ENCODE measurements around the gene ANKRD13B. TPM values are rescaled to one million over a fixed set of nuclear protein-coding genes. Genes with fewer than 3 reads are reported as not detected.
A peak's percentile ranks its signal among the peaks of the same experiment; 100 is the strongest.

The ANKRD13B gene
- total RNA-seq, 1 experiment from 2014 or later: 45.5 TPM

- no peak for ATAC-seq
- DNase-seq (ENCODE audit: low spot score): no peak
- CTCF ChIA-PET: interaction anchor here (1.3 kb wide), 1 partner anchor 12 kb away, joined by 3 read pairs; no protein-coding TSS in a partner anchor
- 0 out of 2 replicates have a peak, but pooled peaks cover 2% of the 10 kb centered on the region for H3K4me1 Mint-ChIP-seq
- H3K27ac Mint-ChIP-seq: no peak overlapping the region
- no peaks in the 10 kb centered on the region for H3K36me3 Mint-ChIP-seq
- H3K9me3 Mint-ChIP-seq: no peaks in the 10 kb centered on the region; the same call in 1 of the 2 replicates
- TF ChIP-seq GABPB1 (CRISPR knock-in tag; IDR thresholded peaks at IDR 0.05) (peak; percentile 73), ZNF317 (CRISPR knock-in tag; IDR thresholded peaks at IDR 0.05; ENCODE audit: borderline replicate concordance, low read depth) (no peak), ZNF416 (CRISPR knock-in tag; IDR thresholded peaks at IDR 0.05) (no peak)
- POLR2A ChIA-PET: no interaction called here
- no peak overlapping the region for H3K4me3 Mint-ChIP-seq
- H3K27me3 Mint-ChIP-seq (ENCODE audit: low read depth): no peaks in the 10 kb centered on the region; the same call in 1 of the 2 replicates
These were observed 37.1 kb upstream of the ANKRD13B start for GRCh38 chr17:29555840-29556239.

GRCh38 chr17:29557085-29557738 is 35.7 kb upstream of the ANKRD13B start:
- TF ChIP-seq HMGA2 (CRISPR knock-in tag; IDR thresholded peaks at IDR 0.05): no peak
- no peak for TF ChIP-seq SMAD4 (CRISPR knock-in tag; IDR thresholded peaks at IDR 0.05)
- TF ChIP-seq EMX1 (CRISPR knock-in tag; IDR thresholded peaks at IDR 0.05): no peak
- no peak for TF ChIP-seq FOXP4 (CRISPR knock-in tag; IDR thresholded peaks at IDR 0.05)
- no peak for TF ChIP-seq SP1 (CRISPR knock-in tag; conservative IDR thresholded peaks at IDR 0.05)
- TF ChIP-seq PREB (CRISPR knock-in tag; IDR thresholded peaks at IDR 0.05; ENCODE audit: borderline replicate concordance): no peak
- no peak for TF ChIP-seq ZNF416 (CRISPR knock-in tag; IDR thresholded peaks at IDR 0.05)
- TF ChIP-seq ZNF219 (CRISPR knock-in tag; IDR thresholded peaks at IDR 0.05; ENCODE audit: borderline replicate concordance): no peak
- TF ChIP-seq MAX (CRISPR knock-in tag; IDR thresholded peaks at IDR 0.05): no peak
- no peak for TF ChIP-seq GRHL2 (CRISPR knock-in tag; IDR thresholded peaks at IDR 0.05; ENCODE audit: insufficient replicate concordance, severe bottlenecking)
- no peak for TF ChIP-seq E2F5 (CRISPR knock-in tag; IDR thresholded peaks at IDR 0.05)
- no peak for TF ChIP-seq ZMAT4 (CRISPR knock-in tag; IDR thresholded peaks at IDR 0.05)
- TF ChIP-seq E2F4 (CRISPR knock-in tag; IDR thresholded peaks at IDR 0.05; ENCODE audit: borderline replicate concordance, low read depth): no peak
- H3K36me3 Mint-ChIP-seq: no peaks in the 10 kb centered on the region

GRCh38 chr17:29557739-29558116 is 35.2 kb upstream of the ANKRD13B start:
- H3K27me3 Mint-ChIP-seq (ENCODE audit: low read depth): peaks cover 2% of the 10 kb centered on the region
- CTCF ChIA-PET: no interaction called here
- no peak overlapping the region for H3K27ac Mint-ChIP-seq
- TF ChIP-seq ATF2 (CRISPR knock-in tag; IDR thresholded peaks at IDR 0.05; ENCODE audit: borderline replicate concordance, low read depth) (no peak), MXD4 (CRISPR knock-in tag; IDR thresholded peaks at IDR 0.05; ENCODE audit: borderline replicate concordance) (no peak), SMAD3 (CRISPR knock-in tag; IDR thresholded peaks at IDR 0.05; ENCODE audit: borderline replicate concordance) (no peak), ZBTB43 (CRISPR knock-in tag; IDR thresholded peaks at IDR 0.05) (no peak), TCF7 (CRISPR knock-in tag; IDR thresholded peaks at IDR 0.05; ENCODE audit: low read depth) (no peak)

More at GRCh38 chr17:29557085-29557738, 35.7 kb upstream of the ANKRD13B start:
- DNase-seq (ENCODE audit: low spot score) (no peak), ATAC-seq (no peak)
- Mint-ChIP-seq H3K4me1 (0 out of 2 replicates have a peak, but pooled peaks cover 2% of the 10 kb centered on the region), H3K27me3 (ENCODE audit: low read depth) (no peaks in the 10 kb centered on the region; the same call in none of the 2 replicates), H3K27ac (no peak overlapping the region), H3K4me3 (no peak overlapping the region), H3K9me3 (no peaks in the 10 kb centered on the region)
- ChIA-PET POLR2A (no interaction called here), CTCF (interaction anchor here (1.0 kb wide), 1 partner anchor 187 kb away, joined by 3 read pairs; no protein-coding TSS in a partner anchor)

More at GRCh38 chr17:29557739-29558116, 35.2 kb upstream of the ANKRD13B start:
- ATAC-seq (no peak), DNase-seq (ENCODE audit: low spot score) (no peak)
- no peaks in the 10 kb centered on the region for H3K9me3 Mint-ChIP-seq
- H3K36me3 Mint-ChIP-seq: no peaks in the 10 kb centered on the region
- H3K4me3 Mint-ChIP-seq: no peak overlapping the region
- 0 out of 2 replicates have a peak, but pooled peaks cover 2% of the 10 kb centered on the region for H3K4me1 Mint-ChIP-seq
- POLR2A ChIA-PET: no interaction called here

All from WTC11 (cell line).